Muscle of arm (tissue), 12 donors: ENCODE measurements around the gene AP1G1. TPM values are rescaled to one million over a fixed set of nuclear protein-coding genes. Genes with fewer than 3 reads are reported as not detected.
"Not testable (repeated sequence)": the region's sequence is repeated elsewhere in the genome, so short reads cannot be mapped to it uniquely, and the experiment has no call there.

Experiments
- DNase-seq: peaks from one replicate; pipeline ENCODE4 v3.0.0-alpha.2; 2013
- polyA plus RNA-seq, 12 donors: library from polyadenylated mRNA; unstranded; fragments of 120-200 nt; gene quantifications; one replicate each; pipeline ENCODE4 v1.2.1, GENCODE V29; 2013; ENCODE audit not compliant: insufficient read length in 12 of 12

The AP1G1 gene
- polyA plus RNA-seq, 12 donors, result 38.1 to 92.7 (median 45.8) TPM; not detected in 1

- DNase-seq, result not testable (repeated sequence)
Observed at GRCh38 chr16:71817155-71817500, 8.5 kb upstream of the AP1G1 start.

- DNase-seq, result no peak
Observed at GRCh38 chr16:71811261-71811803, 2.7 kb upstream of the AP1G1 start.

- DNase-seq, result not testable (repeated sequence)
Observed at GRCh38 chr16:71810155-71810530, 1.5 kb upstream of the AP1G1 start.

- no peak for DNase-seq
Observed at GRCh38 chr16:71807905-71808592, 585 bp downstream of the AP1G1 start.

GRCh38 chr16:71803305-71803690 is 5.3 kb downstream of the AP1G1 start:
- DNase-seq, result no peak

- DNase-seq, result no peak
Observed at GRCh38 chr16:71796501-71797097, 12.0 kb downstream of the AP1G1 start.

GRCh38 chr16:71794943-71795342 is 13.7 kb downstream of the AP1G1 start:
- DNase-seq, result no peak

GRCh38 chr16:71794018-71794417 is 14.6 kb downstream of the AP1G1 start:
- DNase-seq, result no peak

GRCh38 chr16:71792176-71792575 is 16.5 kb downstream of the AP1G1 start:
- DNase-seq, result no peak

- DNase-seq, result not testable (repeated sequence)
Observed at GRCh38 chr16:71790329-71790728, 18.3 kb downstream of the AP1G1 start.

GRCh38 chr16:71789136-71789535 is 19.5 kb downstream of the AP1G1 start:
- no peak for DNase-seq

GRCh38 chr16:71788578-71788977 is 20.1 kb downstream of the AP1G1 start:
- DNase-seq, result no peak

GRCh38 chr16:71785143-71785542 is 23.5 kb downstream of the AP1G1 start:
- DNase-seq, result not testable (repeated sequence)

GRCh38 chr16:71784093-71784492 is 24.5 kb downstream of the AP1G1 start:
- DNase-seq, result no peak

GRCh38 chr16:71781741-71782140 is 26.9 kb downstream of the AP1G1 start:
- no peak for DNase-seq

GRCh38 chr16:71780521-71781089 is 28.0 kb downstream of the AP1G1 start:
- no peak for DNase-seq

GRCh38 chr16:71778780-71779179 is 29.9 kb downstream of the AP1G1 start:
- no peak for DNase-seq

- DNase-seq, result no peak
Observed at GRCh38 chr16:71777329-71777728, 31.3 kb downstream of the AP1G1 start.

- no peak for DNase-seq
Observed at GRCh38 chr16:71775949-71776348, 32.7 kb downstream of the AP1G1 start.

GRCh38 chr16:71771571-71771970 is 37.1 kb downstream of the AP1G1 start:
- DNase-seq, result no peak

- DNase-seq, result no peak
Observed at GRCh38 chr16:71769222-71769621, 39.4 kb downstream of the AP1G1 start.

GRCh38 chr16:71767060-71767900 is 41.4 kb downstream of the AP1G1 start:
- DNase-seq, result peak; percentile 3
